ENCODE results near the gene MBP.

MBP gene

GRCh38 chr18:77132369-77133050 is at the start of gene MBP:
Gene MBP, minus strand, starts transcription at chr18:77132783. Its CDS starts 27,522 bp downstream, at chr18:77105261.
- DNase-seq = peak; percentile 57 to 68

- DNase-seq = no peak
These were observed 49.5 kb upstream of the MBP start for GRCh38 chr18:77181950-77182707.

GRCh38 chr18:77178559-77178958 is 46.0 kb upstream of the MBP start:
- DNase-seq = peak in 1 of 2 donors; percentile 29

GRCh38 chr18:77177009-77177408 is 44.4 kb upstream of the MBP start:
- DNase-seq = no peak

GRCh38 chr18:77173275-77174030 is 40.9 kb upstream of the MBP start:
- DNase-seq = no peak

- no peak for DNase-seq
These were observed 38.4 kb upstream of the MBP start for GRCh38 chr18:77170890-77171410.

- DNase-seq = no peak
These were observed 36.3 kb upstream of the MBP start for GRCh38 chr18:77168811-77169311.

- no peak for DNase-seq
These were observed 34.7 kb upstream of the MBP start for GRCh38 chr18:77167251-77167650.

GRCh38 chr18:77166523-77166922 is 33.9 kb upstream of the MBP start:
- no peak for DNase-seq

- no peak for DNase-seq
These were observed 33.1 kb upstream of the MBP start for GRCh38 chr18:77165503-77166188.

GRCh38 chr18:77164763-77165485 is 32.3 kb upstream of the MBP start:
- DNase-seq = no peak

- DNase-seq = no peak
These were observed 31.4 kb upstream of the MBP start for GRCh38 chr18:77164026-77164425.

- no peak for DNase-seq
These were observed 30.0 kb upstream of the MBP start for GRCh38 chr18:77162580-77162979.

- no peak for DNase-seq
These were observed 29.4 kb upstream of the MBP start for GRCh38 chr18:77161961-77162360.

GRCh38 chr18:77161383-77161782 is 28.8 kb upstream of the MBP start:
- no peak for DNase-seq

- DNase-seq = no peak
These were observed 27.9 kb upstream of the MBP start for GRCh38 chr18:77160515-77160914.

GRCh38 chr18:77157312-77157711 is 24.7 kb upstream of the MBP start:
- DNase-seq = no peak

- DNase-seq = no peak
These were observed 22.4 kb upstream of the MBP start for GRCh38 chr18:77155031-77155430.

GRCh38 chr18:77153404-77153803 is 20.8 kb upstream of the MBP start:
- DNase-seq = no peak

GRCh38 chr18:77151772-77152520 is 19.4 kb upstream of the MBP start:
- DNase-seq = no peak

Data from CD4-positive, alpha-beta T cell treated with Interferon alpha-2 for 1 hour (primary cell).